Body of pancreas (tissue), 4 donors: ENCODE data around the gene SEMA3E. TPM values are rescaled to one million over a fixed set of nuclear protein-coding genes. Genes with fewer than 3 reads are reported as not detected.
"Not testable (repeated sequence)": the region's sequence is repeated elsewhere in the genome, so short reads cannot be mapped to it uniquely, and the experiment has no call there.

Experiments
- ATAC-seq: fragments of 150-250 bp; one replicate; pipeline ENCODE4 v1.9.1; 2016
- DNase-seq, 4 donors: peaks; one replicate each; pipeline ENCODE4 v3.0.0-alpha.2; 2019
- H3K27ac ChIP-seq, 4 donors: fragments of 200-600 bp; sonication (generic); 1 replicate in 3 of 4; 2 replicates in 1 of 4; pipeline versions ENCODE4 v1.5.1 to v1.6.1; 2016 to 2019; ENCODE audit warnings: mild to moderate bottlenecking in 1 of 4, mixed read lengths in 1 of 4, moderate library complexity in 1 of 4
- H3K27me3 ChIP-seq, 2 donors: fragments of 200-600 bp; sonication (generic); one replicate each; pipeline ENCODE4 v1.6.0; 2016; ENCODE audit warnings: mild to moderate bottlenecking in 1 of 2
- H3K36me3 ChIP-seq, 2 donors: fragments of 200-600 bp; sonication (generic); replicated peaks in 1 of 2; 2 replicates each; pipeline ENCODE4 v1.5.1; 2016; ENCODE audit warnings: low read depth in 2 of 2; ENCODE audit not compliant: insufficient read depth in 1 of 2
- H3K4me1 ChIP-seq: fragments of 200-600 bp; sonication (generic); one replicate; pipeline ENCODE4 v1.6.0; 2016
- H3K4me3 ChIP-seq, 2 donors: fragments of 200-600 bp; sonication (generic); 1 replicate in 1 of 2; 2 replicates in 1 of 2; pipeline ENCODE4 v1.5.1; 2016 to 2019
- H3K9me3 ChIP-seq, 3 donors: fragments of 200-600 bp; sonication (generic); 1 replicate in 2 of 3; 2 replicates in 1 of 3; pipeline ENCODE4 v1.5.1; 2016
- CTCF ChIP-seq, 7 experiments: fragments of 450-650 bp in 4 of 7; fragments of 200-600 bp in 3 of 7; sonication (generic) in 3 of 7; IDR thresholded peaks; one replicate each; pipeline ENCODE4 v1.5.1; 2016 to 2019; ENCODE audit warnings: antibody characterized with exemption in 7 of 7
- POLR2A ChIP-seq, 3 donors: fragments of 450-650 bp; IDR thresholded peaks; one replicate each; pipeline ENCODE4 v1.6.1; 2016; ENCODE audit warnings: antibody characterized with exemption in 3 of 3, mild to moderate bottlenecking in 2 of 3
- WGBS, 2 donors: methylation state at CpG; one replicate each; pipeline ENCODE4 v1.1.5; 2017; 5-methylcytosine and 5-hydroxymethylcytosine counted together
- intact Hi-C: fragments of 100-400 bp; cut with DNase I; formaldehyde crosslinking; loops from one replicate; pipeline ENCODE4 v1.15.1; 2023
- total RNA-seq, 2 donors: library from RNA; depleted of rRNA; stranded (reverse); fragments of >200 nt; gene quantifications; one replicate each; pipeline ENCODE4 v1.1.0, GENCODE V29; 2016

Gene SEMA3E
- total RNA-seq, 2 donors from 2014 or later: under 0.01 to 20.5 TPM

GRCh38 chr7:83575436-83575835, 73.5 kb downstream of the SEMA3E start:
- TF ChIP-seq CTCF (IDR thresholded peaks at IDR 0.05) (no peak), POLR2A (IDR thresholded peaks at IDR 0.05) (no peak)
- H3K27ac ChIP-seq: no peak overlapping the region
- WGBS, 2 donors: 55% methylated on average over 3 of the region's 3 CpGs
- intact Hi-C loops: no loop called here
- no peak for ATAC-seq
- H3K27me3 ChIP-seq: no peaks in the 10 kb centered on the region
- no peaks in the 10 kb centered on the region for H3K9me3 ChIP-seq
- no peak overlapping the region for H3K4me3 ChIP-seq
- no peaks in the 10 kb centered on the region for H3K36me3 ChIP-seq
- H3K4me1 ChIP-seq: no peaks in the 10 kb centered on the region
- no peak for DNase-seq

GRCh38 chr7:83574616-83575015, 74.3 kb downstream of the SEMA3E start:
- DNase-seq (no peak), ATAC-seq (no peak)
- WGBS, 2 donors: 69 to 96% methylated on average over 1 of the region's 1 CpG
- TF ChIP-seq CTCF (IDR thresholded peaks at IDR 0.05) (no peak), POLR2A (IDR thresholded peaks at IDR 0.05) (no peak)
- no peaks in the 10 kb centered on the region for H3K4me1 ChIP-seq
- intact Hi-C loops: no loop called here
- no peaks in the 10 kb centered on the region for H3K9me3 ChIP-seq
- no peaks in the 10 kb centered on the region for H3K36me3 ChIP-seq
- H3K27me3 ChIP-seq: no peaks in the 10 kb centered on the region
- no peak overlapping the region for H3K27ac ChIP-seq
- H3K4me3 ChIP-seq: no peak overlapping the region

- DNase-seq: no peak
- Histone ChIP-seq H3K27me3 (no peaks in the 10 kb centered on the region), H3K27ac (no peak overlapping the region), H3K4me3 (no peak overlapping the region), H3K4me1 (no peaks in the 10 kb centered on the region), H3K36me3 (no peaks in the 10 kb centered on the region), H3K9me3 (no peaks in the 10 kb centered on the region)
- no peak for TF ChIP-seq POLR2A (IDR thresholded peaks at IDR 0.05)
- no peak for TF ChIP-seq CTCF (IDR thresholded peaks at IDR 0.05)
- intact Hi-C loops: no loop called here
- 24 to 30% methylated on average over 2 of the region's 2 CpGs for WGBS, 2 donors
- no peak for ATAC-seq
Measured at GRCh38 chr7:83562960-83563359, 86.0 kb downstream of the SEMA3E start.

GRCh38 chr7:83562289-83562688, 86.7 kb downstream of the SEMA3E start:
- Histone ChIP-seq H3K36me3 (no peaks in the 10 kb centered on the region), H3K27me3 (no peaks in the 10 kb centered on the region), H3K9me3 (no peaks in the 10 kb centered on the region), H3K4me3 (no peak overlapping the region), H3K4me1 (no peaks in the 10 kb centered on the region), H3K27ac (no peak overlapping the region)
- TF ChIP-seq CTCF (IDR thresholded peaks at IDR 0.05) (no peak), POLR2A (IDR thresholded peaks at IDR 0.05) (no peak)
- DNase-seq (no peak), ATAC-seq (no peak)
- WGBS, 2 donors: 100% methylated on average over 1 of the region's 1 CpG
- intact Hi-C loops: no loop called here

GRCh38 chr7:83559887-83560286, 89.1 kb downstream of the SEMA3E start:
- H3K9me3 ChIP-seq: no peaks in the 10 kb centered on the region
- DNase-seq (no peak), ATAC-seq (no peak)
- intact Hi-C loops: no loop called here
- TF ChIP-seq CTCF (IDR thresholded peaks at IDR 0.05) (no peak), POLR2A (IDR thresholded peaks at IDR 0.05) (no peak)
- WGBS, 2 donors: 57 to 59% methylated on average over 3 of the region's 3 CpGs
- H3K27ac ChIP-seq: no peak overlapping the region
- no peak overlapping the region for H3K4me3 ChIP-seq
- H3K4me1 ChIP-seq: no peaks in the 10 kb centered on the region
- H3K27me3 ChIP-seq: no peaks in the 10 kb centered on the region
- H3K36me3 ChIP-seq: no peaks in the 10 kb centered on the region

GRCh38 chr7:83552556-83552955, 96.4 kb downstream of the SEMA3E start:
- H3K27me3 ChIP-seq, DNase-seq, H3K4me3 ChIP-seq, ATAC-seq, intact Hi-C loops, H3K27ac ChIP-seq, H3K9me3 ChIP-seq, H3K36me3 ChIP-seq: not testable (repeated sequence)
- 66 to 70% methylated on average over 3 of the region's 3 CpGs for WGBS, 2 donors
- H3K4me1 ChIP-seq: peaks cover 13% of the 10 kb centered on the region
